ENCODE measurements around the gene NRCAM. TPM values are rescaled to one million over a fixed set of nuclear protein-coding genes. Genes with fewer than 3 reads are reported as not detected.

NRCAM gene
- total and polyA plus RNA-seq, 2 of the 8 experiments (the other 6 are each of a cell fraction or from before 2014, with no cell fraction given) = 2.7 to 3.8 TPM

DNA sequence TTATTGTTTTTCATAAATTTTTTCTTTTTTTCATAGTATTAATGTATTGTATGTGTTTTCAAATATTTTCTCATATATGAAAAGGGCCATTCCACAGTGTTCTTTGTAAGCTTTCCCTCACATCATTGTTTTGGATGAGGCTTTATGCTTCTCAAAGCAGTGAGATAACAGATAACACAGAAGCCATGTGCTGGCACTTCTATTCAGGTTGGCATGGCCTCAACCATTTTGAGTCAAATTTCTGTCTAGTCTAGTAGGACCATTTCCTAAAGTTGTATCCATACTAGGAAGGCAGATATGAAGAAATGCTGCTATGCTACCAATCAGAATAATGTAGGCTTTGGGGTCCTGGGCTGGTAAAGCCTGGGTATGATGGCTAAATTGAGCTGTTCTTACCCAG, 190.2 kb downstream of the NRCAM start:
- no peak overlapping the region for H3K14ac ChIP-seq (ENCODE audit: insufficient read length)

More for the DNA sequence above, 190.2 kb downstream of the NRCAM start:
- no peaks in the 10 kb centered on the region for H3K9me3 ChIP-seq (ENCODE audit: insufficient read depth in 2 of 2, low read depth in 1 of 2, low read length in 1 of 2)
- no peak overlapping the region for H2BK20ac ChIP-seq (ENCODE audit: low read length)
- DNase-seq (ENCODE audit: low read depth in 1 of 2, low spot score in 2 of 2) (no peak), FAIRE-seq (no peak)
- no peak overlapping the region for H2BK15ac ChIP-seq (ENCODE audit: low read length)
- no peak overlapping the region for H2BK12ac ChIP-seq (ENCODE audit: low read depth, low read length)
- H3K23ac ChIP-seq (ENCODE audit: insufficient read length) = no peak overlapping the region
- ChIA-PET POLR2A (ENCODE audit: partially characterized antibody) (no interaction called here), CTCF (ENCODE audit: partially characterized antibody) (interaction anchor here (1.4 to 1.5 kb wide), 2 partner anchors 12 to 15 kb away, joined by 3 read pairs; no protein-coding TSS in a partner anchor)
- TF ChIP-seq SP4 (IDR thresholded peaks at IDR 0.05; ENCODE audit: low read length) = no peak
- TF ChIP-seq, protein P1, sequence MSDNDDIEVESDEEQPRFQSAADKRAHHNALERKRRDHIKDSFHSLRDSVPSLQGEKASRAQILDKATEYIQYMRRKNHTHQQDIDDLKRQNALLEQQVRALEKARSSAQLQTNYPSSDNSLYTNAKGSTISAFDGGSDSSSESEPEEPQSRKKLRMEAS (IDR thresholded peaks at IDR 0.05) = no peak
- no peak for TF ChIP-seq KDM4A (IDR thresholded peaks at IDR 0.05; ENCODE audit: low read depth, low read length, severe bottlenecking)
- TF ChIP-seq, protein P2, sequence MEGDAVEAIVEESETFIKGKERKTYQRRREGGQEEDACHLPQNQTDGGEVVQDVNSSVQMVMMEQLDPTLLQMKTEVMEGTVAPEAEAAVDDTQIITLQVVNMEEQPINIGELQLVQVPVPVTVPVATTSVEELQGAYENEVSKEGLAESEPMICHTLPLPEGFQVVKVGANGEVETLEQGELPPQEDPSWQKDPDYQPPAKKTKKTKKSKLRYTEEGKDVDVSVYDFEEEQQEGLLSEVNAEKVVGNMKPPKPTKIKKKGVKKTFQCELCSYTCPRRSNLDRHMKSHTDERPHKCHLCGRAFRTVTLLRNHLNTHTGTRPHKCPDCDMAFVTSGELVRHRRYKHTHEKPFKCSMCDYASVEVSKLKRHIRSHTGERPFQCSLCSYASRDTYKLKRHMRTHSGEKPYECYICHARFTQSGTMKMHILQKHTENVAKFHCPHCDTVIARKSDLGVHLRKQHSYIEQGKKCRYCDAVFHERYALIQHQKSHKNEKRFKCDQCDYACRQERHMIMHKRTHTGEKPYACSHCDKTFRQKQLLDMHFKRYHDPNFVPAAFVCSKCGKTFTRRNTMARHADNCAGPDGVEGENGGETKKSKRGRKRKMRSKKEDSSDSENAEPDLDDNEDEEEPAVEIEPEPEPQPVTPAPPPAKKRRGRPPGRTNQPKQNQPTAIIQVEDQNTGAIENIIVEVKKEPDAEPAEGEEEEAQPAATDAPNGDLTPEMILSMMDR (IDR thresholded peaks at IDR 0.05; ENCODE audit: control extremely low read depth in 1 of 3, insufficient read depth in 1 of 3, low read depth in 1 of 3, low read length in 3 of 3) = no peak
- TF ChIP-seq SIX5 (IDR thresholded peaks at IDR 0.05; ENCODE audit: low read depth, low read length) = no peak
- TF ChIP-seq TBP (IDR thresholded peaks at IDR 0.05; ENCODE audit: low read depth, low read length) = no peak
- no peak for TF ChIP-seq PHF8 (conservative IDR thresholded peaks at IDR 0.05; ENCODE audit: low read depth, low read length)
- TF ChIP-seq KDM1A (IDR thresholded peaks at IDR 0.05; ENCODE audit: borderline replicate concordance, low read length) = no peak
- TF ChIP-seq CHD1 (IDR thresholded peaks at IDR 0.05; ENCODE audit: low read depth, low read length) = no peak
- no peak for TF ChIP-seq SIN3A (conservative IDR thresholded peaks at IDR 0.05 in 1 of 2, IDR thresholded peaks at IDR 0.05 in 1 of 2; ENCODE audit: low read depth in 1 of 2, low read length in 2 of 2)
- no peak for TF ChIP-seq GTF2F1 (IDR thresholded peaks at IDR 0.05; ENCODE audit: borderline replicate concordance, low read depth, low read length)
- no peak for TF ChIP-seq HDAC6 (IDR thresholded peaks at IDR 0.05; ENCODE audit: low read depth, low read length)
- no peak for TF ChIP-seq EGR1 (IDR thresholded peaks at IDR 0.05; ENCODE audit: borderline replicate concordance, low read depth, low read length)
- H4K5ac ChIP-seq (ENCODE audit: insufficient read length, low read depth, low read length) = no peak overlapping the region
- no peak overlapping the region for H4K91ac ChIP-seq (replicated peaks; ENCODE audit: insufficient read length, low read length)
- H3K18ac ChIP-seq (ENCODE audit: extremely low read depth, low read length) = no peak overlapping the region
- H3K4me3 ChIP-seq (ENCODE audit: extremely low read depth in 1 of 4, insufficient read depth in 2 of 4, low read depth in 3 of 4, low read length in 4 of 4) = no peak overlapping the region
- no peak overlapping the region for H3K4ac ChIP-seq (replicated peaks; ENCODE audit: insufficient read length, low read depth, low read length)
- no peak overlapping the region for H3K9ac ChIP-seq (replicated peaks in 1 of 4; ENCODE audit: extremely low read depth in 1 of 4, low read depth in 3 of 4, low read length in 3 of 4)
- no peak overlapping the region for H4K8ac ChIP-seq (ENCODE audit: extremely low read depth, insufficient read depth, low read length)
- no peaks in the 10 kb centered on the region for H3K79me1 ChIP-seq (ENCODE audit: low read depth, low read length)
- H2BK120ac ChIP-seq (replicated peaks; ENCODE audit: low read depth, low read length) = no peak overlapping the region
- H3K27ac ChIP-seq (ENCODE audit: low read depth, low read length) = no peak overlapping the region
- no peaks in the 10 kb centered on the region for H4K20me1 ChIP-seq (replicated peaks in 1 of 2; ENCODE audit: control insufficient read depth in 1 of 2, insufficient read depth in 2 of 2, low read length in 2 of 2)
- no peak overlapping the region for H2AFZ ChIP-seq (ENCODE audit: low read length)
- no peaks in the 10 kb centered on the region for H3K36me3 ChIP-seq (ENCODE audit: control insufficient read depth in 2 of 4, insufficient read depth in 4 of 4, low read length in 3 of 4)
- no peak overlapping the region for H3K4me2 ChIP-seq (ENCODE audit: insufficient read depth in 1 of 2, low read depth in 2 of 2, low read length in 2 of 2)
- H3K23me2 ChIP-seq (ENCODE audit: low read depth, low read length) = no peaks in the 10 kb centered on the region
- H3K4me1 ChIP-seq (replicated peaks in 1 of 4; ENCODE audit: control insufficient read depth in 3 of 4, insufficient read depth in 4 of 4, low read length in 3 of 4) = no peaks in the 10 kb centered on the region; a peak in 1 of 7 replicates
- H3K56ac ChIP-seq (replicated peaks; ENCODE audit: insufficient read length, low read depth, low read length) = no peak overlapping the region
- H2AK5ac ChIP-seq (ENCODE audit: low read depth, low read length) = no peak overlapping the region
- H2BK5ac ChIP-seq (ENCODE audit: low read depth, low read length) = no peak overlapping the region
- H3K79me2 ChIP-seq (ENCODE audit: control insufficient read depth in 1 of 2, insufficient read depth in 2 of 2, low read length in 2 of 2) = no peaks in the 10 kb centered on the region
- no peaks in the 10 kb centered on the region; a peak in 1 of 7 replicates for H3K27me3 ChIP-seq (replicated peaks in 1 of 4; ENCODE audit: control insufficient read depth in 3 of 4, extremely low read depth in 1 of 4, insufficient read depth in 3 of 4, low read length in 3 of 4)

Data from H1 (cell line).